GM12892 (cell line): ENCODE data around the gene SNED1.
A peak's percentile ranks its signal among the peaks of the same experiment; 100 is the strongest.

ENCODE experiments used
- DNase-seq: peaks from one replicate; pipeline ENCODE4 v3.0.0; 2011; ENCODE audit not compliant: insufficient read length
- FAIRE-seq: peaks from 2 replicates; lab custom pipeline; 2011; peaks lifted over from hg19 to GRCh38; lab: Jason Lieb, UNC
- POLR2A ChIP-seq: IDR thresholded peaks from 2 replicates; pipeline ENCODE4 v1.6.1; 2011; ENCODE audit warnings: low read depth, low read length, control low read depth
- POLR2AphosphoS5 ChIP-seq: IDR thresholded peaks from 2 replicates; pipeline ENCODE4 v1.6.1; 2011; ENCODE audit warnings: low read depth, low read length, control low read depth
- TAF1 ChIP-seq: IDR thresholded peaks from 2 replicates; pipeline ENCODE4 v1.6.1; 2011; ENCODE audit warnings: low read depth, mild to moderate bottlenecking, control low read depth, low read length, borderline replicate concordance

SNED1 gene

DNA sequence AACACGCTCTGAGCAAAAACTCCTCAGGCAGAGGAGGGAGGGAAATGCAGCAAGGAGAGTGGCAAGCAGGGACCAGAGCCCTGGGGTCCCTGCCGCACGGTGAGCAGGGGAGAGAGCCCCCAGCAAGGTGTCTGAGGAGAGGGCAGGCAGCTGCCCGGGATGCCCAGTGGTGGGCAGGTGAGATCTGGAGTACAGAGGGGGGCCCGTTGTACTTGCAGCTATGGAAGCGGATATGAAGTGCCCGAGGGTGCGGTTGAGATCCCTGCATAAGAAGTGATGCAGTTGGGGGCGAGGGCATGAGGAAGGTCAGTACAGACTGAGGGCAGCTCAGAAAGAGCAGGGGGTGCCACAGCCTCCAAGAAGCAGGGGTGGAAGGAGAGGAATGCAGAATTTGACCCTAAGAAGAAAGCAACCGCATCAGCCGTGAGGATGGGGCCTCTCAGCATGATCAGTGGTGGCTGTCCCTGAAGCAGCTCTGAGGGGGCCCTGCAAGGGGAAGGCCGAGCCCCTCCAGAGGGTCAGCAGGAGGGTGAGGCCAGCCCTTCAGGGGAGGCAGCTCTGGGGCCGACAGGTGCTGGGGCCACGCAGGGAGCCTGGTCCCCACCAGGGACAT is 74.2 kb downstream of the SNED1 start:
- FAIRE-seq (no peak), DNase-seq (no peak)

DNA sequence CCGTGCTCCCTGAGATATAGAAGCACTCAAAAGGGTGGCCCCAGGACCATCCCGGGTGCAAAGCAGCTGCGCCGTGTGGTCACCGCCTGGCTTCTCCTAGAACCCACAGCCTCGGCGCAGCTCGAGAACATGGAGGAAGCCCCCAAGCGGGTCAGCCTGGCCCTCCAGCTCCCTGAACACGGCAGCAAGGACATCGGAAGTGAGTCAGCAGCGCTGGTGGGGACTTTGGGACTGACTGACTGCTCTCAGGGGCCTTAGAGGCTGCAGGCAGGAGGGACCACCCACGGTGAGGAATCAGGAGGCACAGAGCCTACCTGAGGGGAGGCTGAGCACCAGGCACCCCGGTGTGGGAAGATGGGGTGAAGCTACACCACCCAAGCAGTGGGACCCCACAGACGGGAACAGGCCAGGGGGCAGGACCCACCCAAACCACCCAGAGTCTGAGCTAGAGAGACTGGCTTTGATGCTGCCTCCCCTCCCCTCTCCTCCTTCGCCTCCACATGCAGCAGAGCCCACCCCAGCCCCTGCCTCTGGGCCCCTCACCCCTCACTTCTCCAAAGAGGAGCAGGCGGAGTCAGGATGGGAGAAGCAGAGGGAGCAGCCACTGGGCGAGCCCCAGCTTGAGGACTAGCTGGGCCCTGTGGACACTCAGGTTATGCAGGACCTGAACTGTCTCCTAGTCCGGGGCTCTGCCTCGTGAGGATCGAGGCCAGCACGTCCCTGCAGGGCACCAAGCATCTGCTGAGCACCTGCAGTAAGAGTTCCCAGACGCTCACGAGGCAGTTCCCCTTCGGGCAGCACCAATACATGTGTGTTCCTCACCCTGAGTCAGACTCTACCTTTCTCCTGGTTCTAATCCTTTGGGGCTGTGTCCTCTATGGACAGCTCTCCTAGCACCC is 75.0 kb downstream of the SNED1 start:
- FAIRE-seq (no peak), DNase-seq (no peak)
- TF ChIP-seq POLR2A (no peak), TAF1 (no peak), POLR2AphosphoS5 (no peak)

More for the DNA sequence above, 74.2 kb downstream of the SNED1 start:
- TF ChIP-seq TAF1 = no peak
- TF ChIP-seq POLR2A = no peak
- TF ChIP-seq POLR2AphosphoS5 = no peak

DNA sequence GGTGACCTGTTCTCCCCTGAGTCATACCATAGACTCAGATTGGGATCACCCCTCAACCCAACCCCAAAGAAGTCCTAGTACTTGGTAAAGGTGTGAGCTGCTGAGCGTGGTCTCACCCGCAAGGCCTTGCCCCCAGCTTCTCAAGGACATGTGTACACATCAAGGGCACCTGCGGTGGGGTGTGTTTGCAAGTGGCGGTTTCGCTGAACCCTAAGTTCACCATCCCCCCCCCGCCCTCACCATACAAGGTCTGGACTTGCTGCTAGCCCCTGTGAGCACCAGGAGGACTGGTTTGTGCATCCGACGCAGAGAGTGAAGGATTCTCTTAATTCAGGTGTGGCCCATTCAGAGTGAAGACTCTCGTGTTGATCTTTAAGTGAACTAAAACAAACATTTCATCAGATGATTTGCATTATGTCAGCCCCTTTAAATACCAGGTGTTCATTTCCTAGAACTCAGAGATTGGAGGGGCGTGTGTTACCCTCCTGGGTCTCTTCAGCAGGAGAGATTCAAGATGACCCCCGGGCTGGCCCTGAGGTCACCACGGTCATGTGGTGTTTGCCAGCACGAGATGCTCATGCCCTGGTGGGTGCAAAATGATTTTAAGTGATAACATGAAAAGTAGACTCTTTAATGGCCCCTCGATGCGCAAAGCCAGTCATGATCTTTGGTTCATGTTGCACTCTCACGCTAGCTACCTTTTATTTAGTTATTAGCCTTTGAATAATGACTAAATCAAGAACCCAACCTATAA is 75.8 kb downstream of the SNED1 start:
- TF ChIP-seq POLR2A (no peak), TAF1 (no peak), POLR2AphosphoS5 (no peak)
- DNase-seq = no peak
- FAIRE-seq = no peak

DNA sequence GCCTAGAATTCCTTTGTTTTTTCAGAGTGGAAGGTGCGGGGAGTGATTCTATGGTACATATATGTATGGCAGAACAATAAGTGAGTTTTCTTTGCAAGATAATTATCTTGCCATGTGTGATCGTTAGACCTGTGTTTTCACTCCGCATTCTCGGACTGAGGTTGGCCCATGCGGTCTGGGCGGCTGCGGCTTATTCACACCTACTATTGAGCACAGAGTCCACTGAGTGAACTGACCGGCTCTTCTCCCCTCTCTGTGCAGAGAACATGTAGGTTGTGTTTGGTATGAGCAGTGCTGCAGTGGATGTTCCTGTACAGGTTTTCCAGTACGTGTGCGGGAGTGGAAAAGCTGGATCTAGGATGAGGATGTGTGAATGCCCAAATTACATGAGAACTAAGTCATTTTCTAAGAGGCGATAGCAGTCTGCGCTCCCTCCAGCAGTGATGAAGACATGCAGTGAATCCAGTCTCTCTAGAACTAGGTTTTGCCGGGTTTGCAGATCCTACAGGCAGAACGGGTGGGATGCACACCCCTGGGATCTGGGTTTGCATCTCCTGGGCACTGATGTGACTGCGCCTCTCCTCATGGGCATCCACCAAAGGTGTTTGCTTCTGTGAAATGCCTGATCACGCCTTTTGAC is 76.6 kb downstream of the SNED1 start:
- FAIRE-seq = no peak
- no peak for TF ChIP-seq POLR2A
- TF ChIP-seq POLR2AphosphoS5 = no peak
- TF ChIP-seq TAF1 = no peak
- no peak for DNase-seq

DNA sequence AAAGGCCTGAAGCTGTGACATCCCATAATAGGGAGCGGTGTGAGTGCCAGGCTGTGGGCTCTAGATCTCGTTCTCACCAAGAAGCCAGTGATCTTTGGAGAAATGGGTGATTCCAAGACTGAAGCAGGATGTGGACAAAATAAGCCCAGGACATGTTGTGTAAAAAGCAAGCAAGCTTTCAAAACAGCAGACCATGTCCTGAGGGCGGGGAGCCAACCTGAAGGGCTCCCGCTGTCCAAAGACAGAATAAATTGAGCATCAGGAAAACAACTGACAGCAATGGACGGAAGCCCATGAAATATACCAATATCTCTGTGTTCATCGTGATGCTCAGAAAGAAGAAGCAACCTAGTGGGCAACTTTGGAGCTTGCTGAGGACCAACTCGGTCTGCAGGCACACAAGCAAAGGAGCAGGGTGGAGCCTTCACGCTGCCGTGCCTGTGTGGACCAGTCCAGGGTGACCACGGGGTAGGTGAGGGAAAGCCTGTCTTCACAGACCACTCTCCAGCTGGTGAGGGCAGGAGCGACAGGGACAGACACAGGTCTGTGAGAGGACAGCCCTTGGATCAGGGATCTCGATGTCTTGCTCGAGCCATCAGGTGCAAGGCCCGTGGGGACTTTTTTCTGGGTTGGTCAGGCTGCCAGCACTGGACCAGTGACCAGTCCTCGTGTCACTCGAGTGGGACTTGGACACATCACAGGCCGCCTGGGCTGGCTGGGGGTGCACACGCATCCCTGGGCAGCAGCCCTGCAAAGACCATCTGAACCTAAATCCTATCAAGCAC is 82.2 kb downstream of the SNED1 start:
- no peak for DNase-seq
- no peak for FAIRE-seq
- TF ChIP-seq POLR2AphosphoS5 = no peak
- no peak for TF ChIP-seq POLR2A
- TF ChIP-seq TAF1 = no peak

DNA sequence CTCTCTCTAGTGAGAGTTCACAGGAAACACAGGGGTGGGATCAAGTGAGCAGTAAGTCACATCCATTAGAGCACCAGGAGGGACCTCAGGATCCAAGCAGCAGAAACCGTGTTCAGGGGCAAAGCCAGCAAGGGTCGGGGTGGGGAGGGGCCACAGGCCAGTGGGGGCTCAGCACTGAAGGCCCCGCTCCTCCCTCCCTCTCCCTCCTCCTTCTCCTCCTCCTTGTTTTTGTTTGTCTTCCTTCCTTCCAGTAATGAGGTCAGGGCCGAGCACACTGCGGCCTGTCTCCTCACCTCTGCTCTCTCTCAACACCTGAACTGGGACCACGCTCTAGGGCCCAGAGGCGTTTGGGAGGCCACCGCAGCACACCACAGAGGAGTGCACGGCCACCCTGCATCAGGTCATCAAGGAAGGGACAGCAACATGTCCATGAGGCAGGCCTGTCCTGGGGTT is 82.8 kb downstream of the SNED1 start:
- FAIRE-seq (no peak), DNase-seq (no peak)
- TF ChIP-seq POLR2A (no peak), POLR2AphosphoS5 (no peak), TAF1 (no peak)

DNA sequence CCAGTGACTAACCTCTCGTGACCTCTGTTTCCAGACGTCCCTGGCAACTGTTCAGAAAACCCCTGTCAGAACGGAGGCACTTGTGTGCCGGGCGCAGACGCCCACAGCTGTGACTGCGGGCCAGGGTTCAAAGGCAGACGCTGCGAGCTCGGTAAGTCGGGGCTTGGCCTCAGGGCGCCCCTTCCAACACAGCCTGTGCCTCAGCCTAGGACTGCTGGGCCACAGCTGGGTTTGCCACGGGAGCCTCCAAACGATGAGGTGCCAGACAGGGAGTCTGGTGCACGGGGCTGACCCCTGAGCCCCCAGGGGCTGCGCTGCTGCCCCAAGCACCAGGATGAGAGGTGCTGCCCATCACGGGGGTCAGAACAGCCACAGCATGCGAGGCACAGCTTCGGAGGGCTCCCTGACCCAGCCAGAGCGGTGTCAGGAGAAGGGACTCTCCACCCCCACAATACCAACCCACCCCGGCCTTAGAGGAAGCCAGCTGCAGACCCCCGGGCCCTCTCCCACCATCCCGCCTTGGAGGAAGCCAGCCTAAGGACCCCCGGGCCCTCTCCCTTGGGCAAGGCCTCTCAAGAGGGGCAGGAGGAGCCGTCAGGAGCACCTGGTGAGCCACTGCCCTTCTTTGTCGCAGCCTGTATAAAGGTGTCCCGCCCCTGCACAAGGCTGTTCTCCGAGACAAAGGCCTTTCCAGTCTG is 83.4 kb downstream of the SNED1 start:
- no peak for TF ChIP-seq POLR2A
- no peak for TF ChIP-seq POLR2AphosphoS5
- no peak for TF ChIP-seq TAF1
- no peak for DNase-seq
- no peak for FAIRE-seq

DNA sequence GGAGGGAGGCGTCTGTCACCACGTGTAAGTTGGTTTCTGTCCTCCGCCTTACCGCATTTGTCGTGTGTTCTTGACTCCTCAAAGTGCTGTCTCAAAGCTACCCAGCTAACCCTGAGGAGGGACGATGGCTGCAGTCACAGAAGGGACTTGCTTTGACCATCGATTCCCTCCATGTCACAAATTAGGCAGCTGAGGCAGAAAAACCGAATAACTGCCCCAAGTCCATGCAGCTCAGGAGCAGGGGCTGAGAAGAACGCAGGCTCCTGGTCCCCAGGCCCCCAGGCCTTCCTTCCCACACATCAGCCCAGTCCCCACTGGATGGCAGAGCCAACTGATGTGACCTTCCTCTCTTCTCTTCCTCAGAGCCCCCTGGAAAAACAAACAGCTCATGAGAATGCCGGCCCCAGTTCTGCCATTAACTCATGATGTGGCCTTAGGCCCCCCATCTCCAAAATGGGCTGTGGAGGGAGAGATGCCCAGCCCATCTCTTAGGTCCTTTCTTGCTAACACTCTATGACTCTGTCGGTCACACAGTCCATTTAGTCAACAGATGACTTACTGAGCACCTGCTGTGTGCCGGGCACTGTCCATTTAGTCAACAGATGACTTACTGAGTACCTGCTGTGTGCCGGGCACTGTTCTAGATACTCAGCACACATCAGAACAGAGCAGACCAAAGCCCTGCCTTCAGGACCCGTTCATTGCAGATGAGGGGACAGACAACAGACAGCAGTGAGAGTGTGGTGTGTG is 84.1 kb downstream of the SNED1 start:
- FAIRE-seq (no peak), DNase-seq (no peak)
- TF ChIP-seq POLR2A = no peak
- TF ChIP-seq POLR2AphosphoS5 = no peak
- TF ChIP-seq TAF1 = no peak

DNA sequence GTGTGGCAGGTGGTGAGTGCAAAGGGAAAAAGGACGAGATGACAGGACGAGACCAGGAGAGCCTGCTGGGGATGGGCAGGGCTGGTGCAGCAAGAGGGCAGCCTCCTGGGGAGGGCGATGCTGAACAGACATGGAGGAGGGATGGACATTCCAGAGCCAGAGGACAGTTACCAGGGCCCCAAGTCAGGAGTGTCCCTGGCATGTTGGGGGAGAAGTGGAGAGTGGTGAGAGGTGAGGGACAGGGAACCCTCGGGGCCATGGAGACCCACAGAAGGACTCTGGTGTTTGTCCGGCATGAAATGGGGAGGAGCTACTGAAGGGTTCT is 84.6 kb downstream of the SNED1 start:
- DNase-seq (no peak), FAIRE-seq (no peak)
- 0 out of 2 replicates have a peak, but pooled peaks have one; percentile 6 for TF ChIP-seq POLR2A
- no peak for TF ChIP-seq POLR2AphosphoS5
